PC-9 (cell line): ENCODE results near the gene MBD3L3. TPM values are rescaled to one million over a fixed set of nuclear protein-coding genes. Genes with fewer than 3 reads are reported as not detected.
"Not testable (repeated sequence)": the region's sequence is repeated elsewhere in the genome, so short reads cannot be mapped to it uniquely, and the experiment has no call there.

ENCODE experiments used
- BruUV-seq: library from RNA; stranded (reverse); fragments of 400-500 nt; replicated peaks from 2 replicates; lab custom pipeline; 2021; lab: Mats Ljungman, UMichigan
- CTCF ChIA-PET: fragments of 300-600 bp; sonication (Branson Sonifier 250); formaldehyde crosslinking; loops from one replicate; lab custom pipeline; 2022; ENCODE audit warnings: antibody characterized with exemption; lab: Charles Lee
- POLR2A ChIA-PET: fragments of 300-600 bp; sonication (Branson Sonifier 250); formaldehyde crosslinking; loops from one replicate; lab custom pipeline; 2022; ENCODE audit warnings: antibody characterized with exemption; ENCODE audit not compliant: unreplicated experiment; lab: Charles Lee
- DNase-seq, 2 experiments: peaks; one replicate each; pipeline versions ENCODE4 v3.0.0 to v3.0.0-alpha.2; 2015 to 2022; ENCODE audit warnings: mixed read lengths in 1 of 2
- H2AFZ ChIP-seq: fragments of 200-600 bp; sonication (generic); 2 replicates; pipeline ENCODE4 v1.8.1; 2017; ENCODE audit warnings: antibody characterized with exemption
- H3F3A ChIP-seq: fragments of 200-600 bp; sonication (generic); 2 replicates; pipeline ENCODE4 v1.8.1; 2017; ENCODE audit warnings: antibody characterized with exemption, mild to moderate bottlenecking, low read depth; ENCODE audit not compliant: insufficient read depth
- H3K27ac ChIP-seq: fragments of 200-600 bp; sonication (generic); 2 replicates; pipeline ENCODE4 v1.6.1; 2016; ENCODE audit warnings: mixed run types
- H3K27me3 ChIP-seq: fragments of 200-600 bp; sonication (generic); 2 replicates; pipeline ENCODE4 v1.6.1; 2016; ENCODE audit warnings: low read depth, mixed run types; ENCODE audit not compliant: insufficient read depth
- H3K36me3 ChIP-seq: fragments of 200-600 bp; sonication (generic); 2 replicates; pipeline ENCODE4 v1.6.1; 2016; ENCODE audit warnings: low read depth, mixed run types
- H3K4me1 ChIP-seq: fragments of 200-600 bp; sonication (generic); replicated peaks from 2 replicates; pipeline ENCODE4 v1.6.1; 2016; ENCODE audit warnings: mixed run types; ENCODE audit not compliant: insufficient read depth
- H3K4me2 ChIP-seq: fragments of 200-600 bp; sonication (generic); 2 replicates; pipeline ENCODE4 v1.6.1; 2017; ENCODE audit warnings: mixed run types
- H3K4me3 ChIP-seq: fragments of 200-600 bp; sonication (generic); 2 replicates; pipeline ENCODE4 v1.6.1; 2016; ENCODE audit warnings: mixed run types
- H3K79me2 ChIP-seq: fragments of 200-600 bp; sonication (generic); 2 replicates; pipeline ENCODE4 v1.6.1; 2017; ENCODE audit warnings: low read depth, mixed run types
- H3K9me2 ChIP-seq: fragments of 200-600 bp; sonication (generic); 2 replicates; pipeline ENCODE4 v1.8.1; 2017; ENCODE audit warnings: mild to moderate bottlenecking; ENCODE audit not compliant: insufficient read depth
- H3K9me3 ChIP-seq: fragments of 200-600 bp; sonication (generic); 2 replicates; pipeline ENCODE4 v1.8.1; 2016; ENCODE audit warnings: low read depth; ENCODE audit not compliant: insufficient read depth
- H4K20me1 ChIP-seq: fragments of 200-600 bp; sonication (generic); 2 replicates; pipeline ENCODE4 v1.8.1; 2017; ENCODE audit not compliant: insufficient read depth
- EZH2 ChIP-seq: fragments of 200-600 bp; sonication (generic); IDR thresholded peaks from 2 replicates; pipeline ENCODE4 v1.8.0; 2017; ENCODE audit warnings: antibody characterized with exemption, low read depth
- intact Hi-C: fragments of 100-400 bp; cut with micrococcal nuclease; formaldehyde crosslinking; loops from one replicate; pipeline ENCODE4 v1.10.0; 2022; ENCODE audit not compliant: unreplicated experiment
- total RNA-seq: library from RNA; stranded (reverse); gene quantifications from 2 replicates; pipeline ENCODE4 v1.2.3, GENCODE V29; 2021
- TF ChIP-seq, protein P1 (sequence below): fragments of 200-600 bp; sonication (generic); conservative IDR thresholded peaks from 2 replicates; pipeline ENCODE4 v1.6.1; 2017; ENCODE audit warnings: mixed run types, antibody characterized with exemption, mild to moderate bottlenecking, moderate library complexity

The MBD3L3 gene
- total RNA-seq, 1 experiment from 2014 or later, result not detected

DNA sequence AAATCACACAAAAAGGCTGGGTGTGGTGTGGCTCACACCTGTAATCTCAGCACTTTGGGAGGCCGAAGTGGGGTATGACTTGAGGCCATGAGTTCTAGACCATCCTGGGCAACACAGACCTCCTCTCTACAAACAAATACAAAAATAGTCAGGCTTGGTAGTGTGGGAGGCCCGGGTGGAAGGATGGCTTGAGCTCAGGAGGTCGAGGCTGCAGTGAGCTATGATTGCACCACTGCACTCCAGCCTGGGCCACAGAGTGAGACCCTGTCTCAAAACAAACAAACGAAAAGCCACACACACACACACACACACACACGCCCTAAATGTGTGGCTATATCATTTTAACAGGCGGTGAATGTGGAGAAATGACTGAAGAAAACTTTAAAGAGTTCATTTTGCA lies 10.1 kb upstream of the MBD3L3 start:
- Histone ChIP-seq H4K20me1 (no peaks in the 10 kb centered on the region), H3K4me2 (peak overlapping the region; percentile 29; the same call in 1 of the 2 replicates), H3K4me3 (no peak overlapping the region), H3K4me1 (no peaks in the 10 kb centered on the region), H3K79me2 (peaks cover 12% of the 10 kb centered on the region), H3K9me2 (no peaks in the 10 kb centered on the region), H3K36me3 (peaks cover 13% of the 10 kb centered on the region), H3F3A (no peaks in the 10 kb centered on the region), H2AFZ (no peak overlapping the region), H3K27me3 (no peaks in the 10 kb centered on the region), H3K9me3 (no peaks in the 10 kb centered on the region), H3K27ac (no peak overlapping the region)
- BruUV-seq, result no TSS peak
- no peak for DNase-seq
- intact Hi-C loops, result no loop called here
- POLR2A ChIA-PET, result interaction anchor here (0.6 to 0.8 kb wide), 2 partner anchors 538 to 542 kb away, joined by 4 to 15 read pairs; no protein-coding TSS in a partner anchor
- CTCF ChIA-PET, result no interaction called here
- TF ChIP-seq, protein P1, sequence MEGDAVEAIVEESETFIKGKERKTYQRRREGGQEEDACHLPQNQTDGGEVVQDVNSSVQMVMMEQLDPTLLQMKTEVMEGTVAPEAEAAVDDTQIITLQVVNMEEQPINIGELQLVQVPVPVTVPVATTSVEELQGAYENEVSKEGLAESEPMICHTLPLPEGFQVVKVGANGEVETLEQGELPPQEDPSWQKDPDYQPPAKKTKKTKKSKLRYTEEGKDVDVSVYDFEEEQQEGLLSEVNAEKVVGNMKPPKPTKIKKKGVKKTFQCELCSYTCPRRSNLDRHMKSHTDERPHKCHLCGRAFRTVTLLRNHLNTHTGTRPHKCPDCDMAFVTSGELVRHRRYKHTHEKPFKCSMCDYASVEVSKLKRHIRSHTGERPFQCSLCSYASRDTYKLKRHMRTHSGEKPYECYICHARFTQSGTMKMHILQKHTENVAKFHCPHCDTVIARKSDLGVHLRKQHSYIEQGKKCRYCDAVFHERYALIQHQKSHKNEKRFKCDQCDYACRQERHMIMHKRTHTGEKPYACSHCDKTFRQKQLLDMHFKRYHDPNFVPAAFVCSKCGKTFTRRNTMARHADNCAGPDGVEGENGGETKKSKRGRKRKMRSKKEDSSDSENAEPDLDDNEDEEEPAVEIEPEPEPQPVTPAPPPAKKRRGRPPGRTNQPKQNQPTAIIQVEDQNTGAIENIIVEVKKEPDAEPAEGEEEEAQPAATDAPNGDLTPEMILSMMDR, result no peak
- no peak for TF ChIP-seq EZH2

GRCh38 chr19:7067716-7068115 lies 9.2 kb upstream of the MBD3L3 start:
- no peaks in the 10 kb centered on the region for H3K27me3 ChIP-seq
- no peaks in the 10 kb centered on the region for H3K9me3 ChIP-seq
- H4K20me1 ChIP-seq, result no peaks in the 10 kb centered on the region
- no peak overlapping the region for H3K4me2 ChIP-seq
- H3K36me3 ChIP-seq, result peaks cover 12% of the 10 kb centered on the region
- H3K27ac ChIP-seq, result no peak overlapping the region
- intact Hi-C loops, result no loop called here
- no peaks in the 10 kb centered on the region for H3K9me2 ChIP-seq
- no peak for DNase-seq
- H2AFZ ChIP-seq, result no peak overlapping the region
- H3K4me1 ChIP-seq, result no peaks in the 10 kb centered on the region
- no peaks in the 10 kb centered on the region for H3F3A ChIP-seq
- CTCF ChIA-PET, result no interaction called here
- no TSS peak for BruUV-seq
- no peak overlapping the region for H3K4me3 ChIP-seq
- POLR2A ChIA-PET, result no interaction called here
- TF ChIP-seq, protein P1, result no peak
- peaks cover 12% of the 10 kb centered on the region for H3K79me2 ChIP-seq

DNA sequence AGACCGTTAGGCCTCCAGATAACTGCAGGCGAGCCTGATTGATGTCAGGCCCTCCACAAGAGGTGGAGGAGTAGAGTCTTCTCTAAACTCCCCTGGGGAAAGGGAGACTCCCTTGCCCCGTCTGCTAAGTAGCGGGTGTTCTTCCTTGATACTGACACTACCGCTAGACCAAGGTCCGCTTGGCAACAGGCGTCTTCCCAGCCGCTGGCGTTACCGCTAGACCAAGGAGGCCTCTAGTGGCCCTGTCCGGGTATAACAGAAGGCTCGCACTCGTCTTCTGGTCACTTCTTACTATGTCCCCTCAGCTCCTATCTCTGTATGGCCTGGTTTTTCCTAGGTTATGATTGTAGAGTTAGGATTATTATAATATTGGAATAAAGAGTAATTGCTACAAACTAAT lies 8.6 kb upstream of the MBD3L3 start:
- H3F3A ChIP-seq, H3K9me3 ChIP-seq, POLR2A ChIA-PET, H4K20me1 ChIP-seq, H3K4me3 ChIP-seq, H2AFZ ChIP-seq, H3K9me2 ChIP-seq, H3K27me3 ChIP-seq, intact Hi-C loops, H3K36me3 ChIP-seq, BruUV-seq, H3K4me1 ChIP-seq, H3K4me2 ChIP-seq, CTCF ChIA-PET, H3K27ac ChIP-seq: not testable (repeated sequence)
- peak in 1 of 2 experiments; percentile 40 for DNase-seq
- peaks cover 12% of the 10 kb centered on the region for H3K79me2 ChIP-seq
- TF ChIP-seq, protein P1, result peak; percentile 54
